Activated CD8-positive, alpha-beta memory T cell treated with anti-CD3 and anti-CD28 coated beads for 24 hours (primary cell): ENCODE measurements around the gene BTN3A1.

ENCODE experiments used
- DNase-seq: peaks from one replicate; pipeline ENCODE4 v3.0.0-alpha.2; 2020

BTN3A1 gene

DNA sequence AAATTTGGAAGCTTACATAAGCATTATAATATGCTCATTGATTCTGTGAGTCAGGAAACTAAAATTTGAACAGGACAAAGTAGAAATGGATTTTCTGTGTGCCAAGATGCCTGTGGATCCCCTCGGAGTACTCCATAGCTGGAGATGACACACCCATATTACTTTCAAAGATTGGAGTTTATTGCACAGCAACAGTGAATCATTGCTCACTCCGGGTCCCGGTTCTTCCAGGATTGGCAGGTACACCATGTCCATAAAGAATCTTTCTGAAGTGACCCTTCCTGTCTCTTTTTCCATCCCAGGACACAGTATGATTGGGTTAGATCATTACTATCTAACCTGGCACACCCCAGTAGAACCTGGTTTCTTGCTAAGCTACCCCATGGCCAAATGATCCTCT is 21.8 kb upstream of the BTN3A1 start:
- no peak for DNase-seq

DNA sequence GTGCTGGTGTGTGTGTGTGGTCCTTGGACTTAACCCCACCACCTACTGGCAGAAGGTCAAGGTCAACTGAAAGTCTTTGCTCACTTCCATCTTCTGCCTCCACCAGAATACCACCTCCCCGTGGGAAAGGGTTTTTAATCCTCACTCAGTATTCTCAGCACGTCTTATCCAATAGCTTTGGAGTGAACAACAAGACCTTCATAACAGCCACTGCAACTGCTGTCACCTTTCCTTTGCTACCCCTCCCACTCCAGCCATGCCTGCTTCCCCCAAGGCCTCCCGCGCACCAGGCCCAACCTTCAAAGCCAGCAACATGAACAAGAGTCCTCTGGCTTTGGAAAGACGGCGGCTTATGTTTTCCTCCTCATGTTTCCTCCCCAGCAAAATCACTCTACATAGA is 20.0 kb upstream of the BTN3A1 start:
- no peak for DNase-seq

DNA sequence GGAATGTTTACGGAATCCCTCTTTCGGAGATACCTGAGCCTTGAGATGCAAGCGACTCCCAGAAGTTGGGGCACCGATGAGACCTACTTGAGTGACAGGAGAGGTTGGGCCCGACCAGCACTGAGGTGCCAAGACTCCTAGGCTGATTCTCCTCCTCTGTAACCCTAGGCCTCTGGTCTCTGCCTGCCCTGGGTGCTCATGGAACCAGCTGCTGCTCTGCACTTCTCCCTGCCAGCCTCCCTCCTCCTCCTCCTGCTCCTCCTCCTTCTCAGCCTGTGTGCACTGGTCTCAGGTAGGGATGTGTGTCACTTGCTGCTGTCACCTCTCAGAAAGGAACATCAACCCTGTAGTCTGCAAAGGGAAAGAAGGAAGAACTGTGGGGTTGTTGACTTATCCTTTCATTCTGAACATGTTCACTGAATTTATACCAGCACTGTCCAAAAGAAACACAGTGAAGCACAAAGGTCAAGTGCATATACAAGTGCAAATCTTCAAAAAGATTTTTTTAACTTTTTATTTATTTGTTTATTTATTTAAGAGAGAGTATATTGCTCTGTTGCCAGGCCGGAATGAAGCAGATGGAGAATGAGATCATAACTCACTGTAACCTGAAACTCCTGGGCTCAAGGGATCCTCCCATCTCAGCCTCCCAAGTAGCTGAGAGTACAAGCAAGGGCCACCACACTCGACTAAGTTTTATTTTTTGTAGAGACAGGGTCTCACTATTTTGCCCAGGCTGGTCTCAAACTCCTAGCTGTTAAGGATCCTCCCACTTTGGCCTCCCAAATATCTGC is 18.3 kb upstream of the BTN3A1 start:
- DNase-seq: no peak

- no peak for DNase-seq
These were observed 16.3 kb upstream of the BTN3A1 start for GRCh38 chr6:26385734-26386125.

DNA sequence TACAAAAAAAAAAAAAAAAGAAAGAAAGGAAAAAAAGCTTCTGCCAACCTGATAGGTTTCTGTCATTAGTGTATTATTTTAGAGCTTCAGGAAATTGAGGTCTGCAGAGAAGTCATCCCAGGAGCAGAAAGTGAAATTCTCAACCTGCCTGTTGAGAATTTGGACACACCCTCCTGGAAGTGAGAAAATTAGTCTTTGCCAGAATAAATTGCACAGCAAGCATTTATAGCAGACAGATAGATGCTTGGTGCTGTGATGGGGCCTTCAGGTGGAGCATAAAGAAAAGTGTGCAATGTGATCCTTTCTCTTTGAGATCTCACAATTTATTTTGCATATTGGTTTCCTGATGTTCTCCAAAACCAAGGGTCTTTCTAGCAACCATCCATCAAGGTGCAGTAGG is 14.5 kb upstream of the BTN3A1 start:
- DNase-seq: no peak

- DNase-seq: no peak
These were observed 14.1 kb upstream of the BTN3A1 start for GRCh38 chr6:26388014-26388413.

DNA sequence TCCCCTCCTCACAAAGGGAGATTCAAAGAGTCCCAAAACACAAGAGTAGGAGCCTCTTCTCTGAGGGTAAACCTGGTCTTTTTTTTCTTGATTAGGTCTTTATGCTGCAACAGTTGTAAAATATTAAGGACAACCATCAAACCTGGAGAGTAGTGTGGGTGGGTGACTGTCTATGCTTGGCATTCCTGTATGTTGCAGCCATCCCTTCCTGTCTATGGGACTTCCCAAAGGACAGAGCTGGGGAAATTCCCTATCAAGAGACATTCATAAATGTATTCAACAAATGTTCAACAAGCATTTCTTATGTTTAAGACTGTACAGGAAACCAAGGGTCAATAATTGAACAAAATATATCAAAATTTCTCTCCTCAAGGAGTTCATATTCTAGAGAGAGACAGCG is 13.6 kb upstream of the BTN3A1 start:
- DNase-seq: no peak

- DNase-seq: no peak
These were observed 12.7 kb upstream of the BTN3A1 start for GRCh38 chr6:26389349-26389894.

DNA sequence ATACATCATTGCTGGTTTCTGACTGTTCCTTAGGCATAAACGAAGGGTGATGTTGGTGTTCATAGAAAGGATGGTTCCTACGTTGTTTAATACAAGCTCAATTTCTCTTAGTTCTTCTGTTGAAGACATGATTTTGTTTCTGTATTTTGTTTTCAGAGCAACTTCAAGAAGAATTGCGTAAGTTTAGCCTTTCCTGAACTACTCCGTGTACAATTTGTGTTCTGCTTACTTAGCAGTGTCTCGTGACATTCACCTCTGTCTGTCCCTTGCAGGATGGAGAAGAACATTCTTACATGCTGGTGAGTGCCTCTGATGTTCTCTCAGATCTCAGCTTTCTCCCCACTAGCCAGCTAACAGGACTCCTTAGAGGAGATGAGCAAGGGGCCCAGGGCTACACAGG is 11.5 kb upstream of the BTN3A1 start:
- no peak for DNase-seq

GRCh38 chr6:26392932-26393636 is 9.0 kb upstream of the BTN3A1 start:
- DNase-seq: no peak

DNA sequence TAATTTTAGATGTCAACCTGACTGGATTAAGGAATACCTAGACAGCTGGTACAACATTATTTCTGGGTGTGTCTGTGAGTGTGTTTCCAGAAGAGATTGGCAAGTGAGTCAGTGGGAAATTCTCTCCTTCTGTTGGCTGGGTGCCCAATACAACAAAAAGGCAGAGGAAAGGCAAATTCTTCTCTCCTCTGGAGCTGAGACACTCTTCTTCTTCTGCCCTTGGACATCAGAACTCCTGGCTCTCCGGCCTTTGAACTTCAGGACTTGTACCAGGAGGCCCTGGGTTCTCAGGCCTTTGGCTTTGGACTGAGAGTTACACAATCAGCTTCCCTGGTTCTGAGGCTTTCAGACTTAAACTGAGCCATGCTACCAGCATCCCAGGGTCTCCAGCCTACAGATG is 7.8 kb upstream of the BTN3A1 start:
- no peak for DNase-seq

DNA sequence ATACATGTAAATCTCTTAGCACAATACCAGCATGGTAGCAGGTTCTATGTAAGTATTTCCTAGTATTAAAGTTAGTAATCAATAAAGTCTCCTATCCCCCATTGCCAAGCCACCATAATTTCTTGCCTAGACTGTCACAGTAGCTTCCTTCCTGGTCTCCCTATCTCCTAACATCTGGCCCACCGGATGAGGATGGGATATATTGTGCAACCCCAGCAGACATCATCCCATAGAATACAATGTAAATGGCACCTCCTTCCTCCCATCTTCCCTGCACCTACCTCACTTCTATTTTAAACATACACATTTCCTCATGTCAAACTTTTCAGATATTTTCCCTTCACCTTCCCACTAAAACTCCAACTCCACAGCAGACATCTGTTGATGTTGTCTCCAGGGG is 3.5 kb upstream of the BTN3A1 start:
- DNase-seq: no peak

DNA sequence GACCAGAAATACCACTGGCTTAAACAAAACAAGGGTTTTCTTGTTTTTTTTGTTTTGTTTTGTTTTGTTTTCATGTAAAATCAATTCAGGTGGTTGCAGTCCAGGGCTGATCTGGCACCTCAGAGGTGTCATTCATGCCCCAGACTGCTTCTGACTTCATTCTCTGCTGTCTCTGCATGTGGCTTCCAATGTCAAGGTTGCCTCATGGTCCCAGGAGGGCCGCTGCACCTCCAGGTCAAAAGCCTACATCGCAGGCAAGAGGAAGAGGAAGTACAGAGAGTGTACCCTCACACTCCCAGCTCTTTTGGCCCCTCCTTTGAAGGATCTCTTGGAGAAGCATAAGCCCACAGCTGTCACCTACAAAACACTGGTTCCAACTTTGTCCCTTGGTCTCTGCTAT is 1.4 kb upstream of the BTN3A1 start:
- no peak for DNase-seq

DNA sequence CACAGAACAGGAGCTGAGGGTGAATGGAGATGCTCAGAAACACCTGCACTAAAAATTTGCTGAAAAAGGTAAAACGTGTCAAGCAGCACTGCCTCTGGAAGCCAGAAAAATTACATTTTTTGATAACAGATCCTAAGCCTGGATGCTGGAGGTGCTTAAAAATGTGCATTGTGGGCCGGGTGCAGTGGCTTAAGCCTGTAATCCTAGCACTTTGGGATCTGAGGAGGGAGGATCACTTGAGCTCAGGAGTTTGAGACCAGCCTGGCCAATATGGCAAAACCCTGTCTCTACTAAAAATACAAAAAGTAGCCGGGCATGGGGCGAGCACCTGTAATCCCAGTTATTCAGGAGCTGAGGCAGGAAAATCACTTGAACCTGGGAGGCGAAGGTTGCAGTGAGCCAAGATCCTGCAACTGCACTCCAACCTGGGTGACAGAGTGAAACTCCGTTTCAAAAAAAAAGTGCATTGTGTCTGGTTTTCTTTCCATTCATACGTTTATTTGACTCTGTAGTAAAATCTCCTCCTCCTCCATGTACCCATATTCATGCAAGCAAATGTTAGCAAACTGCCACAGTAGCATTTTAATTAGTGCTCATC is 587 bp upstream of the BTN3A1 start:
- no peak for DNase-seq

DNA sequence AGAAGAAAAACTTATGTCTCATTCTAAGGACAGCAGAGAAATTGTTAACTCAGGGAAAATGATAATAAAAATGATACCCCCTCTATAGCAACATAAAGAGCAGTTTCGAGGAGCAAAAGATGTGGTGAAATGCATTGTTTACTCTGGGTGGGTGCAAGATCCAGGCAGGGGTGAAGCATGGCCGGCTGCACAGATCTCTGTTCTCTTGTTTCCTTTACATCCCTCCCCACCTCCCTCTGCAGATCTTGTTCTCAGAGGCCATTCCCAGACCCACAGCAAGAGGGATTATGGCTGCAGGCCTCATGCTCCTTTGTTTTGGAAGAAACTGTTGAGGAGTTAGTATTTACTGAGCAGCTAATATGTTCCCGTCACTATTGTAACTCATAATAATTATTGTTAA is 1.8 kb downstream of the BTN3A1 start:
- DNase-seq: no peak

- no peak for DNase-seq
These were observed 2.5 kb downstream of the BTN3A1 start for GRCh38 chr6:26404546-26404945.

DNA sequence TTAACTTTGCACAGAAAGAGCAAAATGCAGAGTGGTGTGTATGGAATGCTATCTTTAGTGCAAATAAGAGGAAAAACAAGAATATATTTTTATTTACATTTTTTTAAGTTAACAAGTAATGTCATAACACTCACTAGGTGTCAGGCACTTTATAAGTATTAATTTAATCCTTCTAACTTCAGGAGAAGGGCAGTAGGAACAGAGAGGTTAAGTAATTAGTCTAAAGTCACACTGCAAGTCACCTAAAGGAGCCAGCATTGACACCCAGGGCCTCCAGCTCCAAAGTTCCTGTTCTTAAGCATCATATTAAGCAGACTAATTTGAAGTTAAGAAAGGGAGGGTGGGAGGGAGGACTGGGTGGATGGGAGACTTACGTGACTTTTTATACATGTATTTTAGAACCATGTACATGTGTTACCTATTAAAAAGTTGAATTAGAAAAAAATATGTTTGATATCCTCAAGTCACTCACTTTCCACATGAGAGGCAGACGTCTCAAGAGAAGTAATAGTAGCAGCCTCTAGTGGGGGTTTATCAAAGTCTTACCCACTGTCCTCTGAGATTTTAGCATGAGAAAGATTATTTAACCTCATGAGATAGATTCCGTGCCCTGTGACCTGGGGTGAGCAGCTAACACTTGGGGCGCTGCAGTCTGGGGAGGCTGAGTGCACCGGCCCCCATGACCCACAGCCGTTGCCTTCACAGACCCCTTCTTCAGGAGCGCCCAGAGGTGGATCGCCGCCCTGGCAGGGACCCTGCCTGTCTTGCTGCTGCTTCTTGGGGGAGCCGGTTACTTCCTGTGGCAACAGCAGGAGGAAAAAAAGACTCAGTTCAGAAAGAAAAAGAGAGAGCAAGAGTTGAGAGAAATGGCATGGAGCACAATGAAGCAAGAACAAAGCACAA is 7.0 kb downstream of the BTN3A1 start:
- no peak for DNase-seq

DNA sequence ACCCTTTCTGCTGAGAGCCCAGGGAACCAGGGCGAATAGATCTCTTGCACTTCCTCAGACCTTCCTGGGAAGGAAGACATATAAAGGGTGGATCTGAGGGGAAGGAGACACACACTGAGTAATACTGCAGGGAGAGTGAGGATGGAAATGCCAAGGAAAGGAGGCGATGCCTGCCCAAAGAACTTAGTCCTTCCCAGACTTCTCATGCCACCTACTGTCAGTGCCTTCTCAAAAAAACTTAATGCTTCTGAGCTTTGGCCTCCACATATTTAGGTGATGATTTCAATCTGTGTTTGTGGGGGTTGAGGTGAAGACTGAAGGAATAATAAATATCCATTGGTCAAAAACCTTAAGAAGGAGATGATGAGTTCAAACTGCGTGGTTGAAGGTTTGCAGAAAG is 9.7 kb downstream of the BTN3A1 start:
- no peak for DNase-seq

- DNase-seq: no peak
These were observed 10.2 kb downstream of the BTN3A1 start for GRCh38 chr6:26412228-26412627.

DNA sequence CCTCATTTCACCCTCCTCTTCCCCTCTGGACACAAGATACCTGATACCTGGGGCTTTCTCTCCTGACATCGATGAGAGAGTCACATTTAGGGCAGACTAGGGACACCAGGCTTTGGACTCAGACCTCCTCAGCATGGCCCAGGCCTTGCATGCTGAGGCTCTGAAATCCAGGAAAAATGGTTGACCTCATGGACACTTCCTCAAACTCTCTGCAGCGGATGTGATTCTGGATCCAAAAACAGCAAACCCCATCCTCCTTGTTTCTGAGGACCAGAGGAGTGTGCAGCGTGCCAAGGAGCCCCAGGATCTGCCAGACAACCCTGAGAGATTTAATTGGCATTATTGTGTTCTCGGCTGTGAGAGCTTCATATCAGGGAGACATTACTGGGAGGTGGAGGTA is 10.9 kb downstream of the BTN3A1 start:
- no peak for DNase-seq

DNA sequence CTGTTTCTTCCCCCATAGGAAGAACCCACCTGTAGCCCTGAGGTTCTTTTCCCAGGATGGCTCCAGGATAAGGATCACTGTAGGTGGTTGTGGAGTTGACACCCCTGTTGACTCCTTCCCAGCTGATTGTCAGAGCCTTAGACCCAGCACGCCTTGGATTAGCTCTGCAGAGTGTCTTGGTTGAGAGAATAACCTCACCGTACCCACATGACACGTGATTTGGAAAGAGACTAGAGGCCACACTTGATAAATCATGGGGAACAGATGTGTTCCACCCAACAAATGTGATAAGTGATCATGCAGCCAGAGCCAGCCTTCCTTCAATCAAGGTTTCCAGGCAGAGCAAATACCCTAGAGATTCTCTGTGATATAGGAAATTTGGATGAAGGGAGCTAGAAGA is 12.2 kb downstream of the BTN3A1 start:
- DNase-seq: no peak

DNA sequence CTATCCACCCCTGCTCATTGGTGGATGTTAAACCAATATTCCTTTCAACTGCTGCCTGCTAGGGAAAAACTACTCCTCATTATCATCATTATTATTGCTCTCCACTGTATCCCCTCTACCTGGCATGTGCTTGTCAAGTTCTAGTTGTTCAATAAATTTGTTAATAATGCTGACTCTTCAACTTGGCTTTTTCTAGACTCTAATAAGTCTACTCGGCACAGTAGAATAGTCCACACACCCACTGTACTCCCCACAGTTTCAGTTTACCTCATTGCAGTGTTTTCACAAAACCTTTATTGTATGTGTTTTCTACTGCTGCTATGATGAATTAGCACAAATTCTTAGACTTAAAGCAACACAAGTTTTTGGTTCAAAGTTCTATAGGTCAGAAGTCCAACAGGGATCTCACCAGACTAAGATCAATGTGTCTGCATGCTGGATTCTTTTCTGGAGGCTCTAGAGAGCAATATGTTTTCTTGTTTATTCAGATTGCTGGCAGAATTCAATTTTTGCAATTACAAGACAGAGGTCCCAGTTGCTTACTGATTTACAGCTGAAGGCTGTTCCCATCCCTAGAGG is 13.1 kb downstream of the BTN3A1 start:
- no peak for DNase-seq

DNA sequence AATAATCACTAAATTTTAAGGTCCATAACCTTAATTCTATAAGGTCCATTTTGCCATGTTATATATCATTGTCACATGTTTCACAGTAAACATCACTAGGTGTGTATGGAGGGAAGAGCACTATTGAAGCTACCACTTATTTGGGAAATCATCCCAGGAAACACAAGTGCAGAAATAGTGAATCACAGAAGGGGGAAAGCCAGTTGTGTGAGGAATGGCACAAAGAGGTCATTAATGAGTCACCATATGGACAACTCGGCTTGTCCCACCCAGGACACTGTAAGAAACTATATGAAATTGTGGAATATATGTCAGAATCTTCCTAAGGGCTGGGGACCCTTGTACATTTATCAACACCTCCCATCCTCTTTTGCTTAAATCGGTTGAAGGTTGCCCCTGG is 13.7 kb downstream of the BTN3A1 start:
- no peak for DNase-seq
